DND-41 (cell line): ENCODE measurements around the gene ANKS1A.
"Not testable (repeated sequence)": the region's sequence is repeated elsewhere in the genome, so short reads cannot be mapped to it uniquely, and the experiment has no call there.

Source experiments
- ATAC-seq: fragments of 200-7000 bp; cut with Tn5 transposase; 3 replicates; pipeline ENCODE4 v1.9.1; 2021; ENCODE audit warnings: low read depth; ENCODE audit not compliant: insufficient read depth
- DNase-seq: peaks from one replicate; pipeline ENCODE4 v3.0.0-alpha.2; 2020
- H2AFZ ChIP-seq: 2 replicates; pipeline ENCODE4 v1.6.0; 2012; ENCODE audit warnings: low read depth, low read length
- H3K27ac ChIP-seq: 2 replicates; pipeline ENCODE4 v1.5.1; 2012; ENCODE audit warnings: low read length, inconsistent platforms
- H3K27me3 ChIP-seq: fragments of 200-600 bp; sonication (generic); 2 replicates; pipeline ENCODE4 v1.6.0; 2012; ENCODE audit warnings: low read length, mild to moderate bottlenecking, inconsistent platforms; ENCODE audit not compliant: insufficient read depth, poor library complexity
- H3K36me3 ChIP-seq: 2 replicates; pipeline ENCODE4 v1.5.1; 2012; ENCODE audit warnings: low read length, inconsistent platforms; ENCODE audit not compliant: insufficient read depth
- H3K4me1 ChIP-seq: 2 replicates; pipeline ENCODE4 v1.5.1; 2012; ENCODE audit warnings: mild to moderate bottlenecking, low read length; ENCODE audit not compliant: insufficient read depth
- H3K4me2 ChIP-seq: 2 replicates; pipeline ENCODE4 v1.6.0; 2012; ENCODE audit warnings: mild to moderate bottlenecking, moderate library complexity, low read length, inconsistent platforms; ENCODE audit not compliant: insufficient read depth
- H3K4me3 ChIP-seq, 2 experiments: fragments of 200-600 bp in 1 of 2; shearing (Covaris generic) in 1 of 2; 2 replicates each; pipeline ENCODE4 v1.5.1; 2012 to 2016; ENCODE audit warnings: inconsistent platforms in 2 of 2, low read length in 2 of 2, mild to moderate bottlenecking in 2 of 2, low read depth in 1 of 2, moderate library complexity in 1 of 2
- H3K79me2 ChIP-seq: 2 replicates; pipeline ENCODE4 v1.6.0; 2012; ENCODE audit warnings: low read length, inconsistent platforms; ENCODE audit not compliant: insufficient read depth
- H3K9ac ChIP-seq: 2 replicates; pipeline ENCODE4 v1.6.0; 2012; ENCODE audit warnings: low read depth, mild to moderate bottlenecking, inconsistent platforms, low read length, moderate library complexity
- H3K9me3 ChIP-seq: 2 replicates; pipeline ENCODE4 v1.5.1; 2012; ENCODE audit warnings: low read length, moderate library complexity, mild to moderate bottlenecking, inconsistent platforms; ENCODE audit not compliant: insufficient read depth, severe bottlenecking
- H4K20me1 ChIP-seq: 2 replicates; pipeline ENCODE4 v1.6.0; 2012; ENCODE audit warnings: low read length; ENCODE audit not compliant: insufficient read depth
- EZH2 ChIP-seq: IDR thresholded peaks from 3 replicates; pipeline ENCODE4 v1.6.1; 2012; ENCODE audit warnings: borderline replicate concordance, low read depth, mild to moderate bottlenecking, moderate library complexity, low read length, inconsistent platforms; ENCODE audit not compliant: severe bottlenecking
- TF ChIP-seq, protein P1 (sequence below): IDR thresholded peaks from 2 replicates; pipeline ENCODE4 v1.5.1; 2012; ENCODE audit warnings: borderline replicate concordance, low read length, moderate library complexity, mild to moderate bottlenecking; ENCODE audit not compliant: poor library complexity, severe bottlenecking; ENCODE audit errors: extremely low read depth

The ANKS1A gene

DNA sequence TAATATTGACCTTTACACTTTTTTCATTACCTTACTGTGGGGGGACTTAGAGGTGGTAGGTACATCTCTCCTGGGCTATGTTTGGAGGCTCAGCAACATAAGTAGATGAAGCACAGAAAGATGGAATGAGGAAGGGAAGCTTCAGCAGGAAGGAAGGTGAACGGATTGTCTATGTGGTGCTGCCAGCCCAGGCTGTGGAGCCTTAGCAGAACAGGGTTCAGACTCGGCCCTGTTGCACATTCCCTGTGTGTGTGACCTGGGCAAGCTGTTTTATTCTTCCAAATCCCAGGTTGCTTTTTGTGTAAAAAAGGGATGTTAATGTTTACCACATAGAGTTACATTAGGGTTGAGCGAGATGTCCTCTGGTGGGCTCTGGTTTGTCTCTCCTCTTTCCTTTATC is 41.2 kb downstream of the ANKS1A start:
- H3K4me2 ChIP-seq: no peak overlapping the region
- H3K27ac ChIP-seq: no peak overlapping the region
- no peak overlapping the region for H3K9ac ChIP-seq
- no peak for DNase-seq
- no peaks in the 10 kb centered on the region for H3K27me3 ChIP-seq
- H3K4me3 ChIP-seq: no peak overlapping the region
- no peak overlapping the region for H2AFZ ChIP-seq
- no peak for ATAC-seq
- peaks cover 20% of the 10 kb centered on the region; the same call in 1 of the 2 replicates for H4K20me1 ChIP-seq
- no peaks in the 10 kb centered on the region for H3K36me3 ChIP-seq
- TF ChIP-seq, protein P1, sequence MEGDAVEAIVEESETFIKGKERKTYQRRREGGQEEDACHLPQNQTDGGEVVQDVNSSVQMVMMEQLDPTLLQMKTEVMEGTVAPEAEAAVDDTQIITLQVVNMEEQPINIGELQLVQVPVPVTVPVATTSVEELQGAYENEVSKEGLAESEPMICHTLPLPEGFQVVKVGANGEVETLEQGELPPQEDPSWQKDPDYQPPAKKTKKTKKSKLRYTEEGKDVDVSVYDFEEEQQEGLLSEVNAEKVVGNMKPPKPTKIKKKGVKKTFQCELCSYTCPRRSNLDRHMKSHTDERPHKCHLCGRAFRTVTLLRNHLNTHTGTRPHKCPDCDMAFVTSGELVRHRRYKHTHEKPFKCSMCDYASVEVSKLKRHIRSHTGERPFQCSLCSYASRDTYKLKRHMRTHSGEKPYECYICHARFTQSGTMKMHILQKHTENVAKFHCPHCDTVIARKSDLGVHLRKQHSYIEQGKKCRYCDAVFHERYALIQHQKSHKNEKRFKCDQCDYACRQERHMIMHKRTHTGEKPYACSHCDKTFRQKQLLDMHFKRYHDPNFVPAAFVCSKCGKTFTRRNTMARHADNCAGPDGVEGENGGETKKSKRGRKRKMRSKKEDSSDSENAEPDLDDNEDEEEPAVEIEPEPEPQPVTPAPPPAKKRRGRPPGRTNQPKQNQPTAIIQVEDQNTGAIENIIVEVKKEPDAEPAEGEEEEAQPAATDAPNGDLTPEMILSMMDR: no peak
- TF ChIP-seq EZH2: no peak
- H3K79me2 ChIP-seq: no peaks in the 10 kb centered on the region; the same call in 1 of the 2 replicates
- no peaks in the 10 kb centered on the region for H3K4me1 ChIP-seq
- no peaks in the 10 kb centered on the region for H3K9me3 ChIP-seq

DNA sequence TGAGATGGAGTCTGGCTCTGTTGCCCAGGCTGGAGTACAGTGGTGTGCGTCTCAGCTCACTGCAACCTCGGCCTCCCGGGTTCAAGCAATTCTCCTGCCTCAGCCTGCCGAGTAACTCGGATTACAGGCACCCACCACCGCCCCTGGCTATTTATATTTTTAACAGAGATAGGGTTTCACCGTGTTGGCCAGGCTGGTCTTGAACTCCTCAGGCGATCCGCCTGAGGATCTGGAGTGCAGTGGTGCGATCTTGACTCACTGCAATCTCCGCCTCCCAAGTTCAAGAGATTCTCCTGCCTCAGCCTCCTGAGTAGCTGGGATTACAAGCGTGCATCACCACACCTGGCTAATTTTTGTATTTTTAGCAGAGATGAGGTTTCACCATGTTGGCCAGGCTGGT is 43.1 kb downstream of the ANKS1A start:
- H3K27me3 ChIP-seq, H2AFZ ChIP-seq, H3K36me3 ChIP-seq, H3K4me1 ChIP-seq, H3K9ac ChIP-seq, H3K79me2 ChIP-seq, H3K9me3 ChIP-seq, ATAC-seq, DNase-seq, H3K4me3 ChIP-seq, H3K4me2 ChIP-seq, H3K27ac ChIP-seq: not testable (repeated sequence)
- H4K20me1 ChIP-seq: peaks cover 13% of the 10 kb centered on the region; the same call in 1 of the 2 replicates

DNA sequence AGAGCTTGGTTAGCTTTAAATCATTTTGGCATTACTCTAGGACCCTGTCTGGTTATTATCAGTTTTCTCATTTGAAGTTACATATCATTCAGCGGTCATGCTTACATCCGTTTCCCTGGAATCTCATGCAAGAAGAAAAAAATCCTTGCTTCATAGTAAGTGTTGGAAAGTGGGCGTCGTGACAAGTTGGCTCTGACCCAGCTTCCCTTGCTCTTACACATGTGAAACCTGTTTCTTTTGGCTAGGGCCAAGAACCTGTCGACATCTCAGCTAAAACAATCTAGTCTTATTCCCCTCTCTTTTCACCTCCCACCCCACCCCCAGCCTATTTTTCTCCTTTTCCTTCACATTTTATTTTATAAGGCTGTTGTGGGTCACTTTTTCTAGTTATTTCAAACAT is 45.5 kb downstream of the ANKS1A start:
- TF ChIP-seq, protein P1: no peak
- no peak for TF ChIP-seq EZH2
- H3K79me2 ChIP-seq: no peaks in the 10 kb centered on the region; the same call in 1 of the 2 replicates
- no peak overlapping the region for H3K4me2 ChIP-seq
- no peaks in the 10 kb centered on the region for H3K9me3 ChIP-seq
- DNase-seq: no peak
- H3K4me1 ChIP-seq: peaks cover 2% of the 10 kb centered on the region; the same call in 1 of the 2 replicates
- H4K20me1 ChIP-seq: peaks cover 4% of the 10 kb centered on the region; the same call in 1 of the 2 replicates
- H3K27me3 ChIP-seq: no peaks in the 10 kb centered on the region
- no peak overlapping the region for H3K27ac ChIP-seq
- no peak overlapping the region for H2AFZ ChIP-seq
- no peak overlapping the region for H3K4me3 ChIP-seq
- ATAC-seq: no peak
- H3K9ac ChIP-seq: no peak overlapping the region
- H3K36me3 ChIP-seq: no peaks in the 10 kb centered on the region

GRCh38 chr6:34938268-34938667 is 49.2 kb downstream of the ANKS1A start:
- Histone ChIP-seq H3K9ac (no peak overlapping the region), H4K20me1 (no peaks in the 10 kb centered on the region), H3K36me3 (no peaks in the 10 kb centered on the region), H3K27ac (no peak overlapping the region), H3K9me3 (no peaks in the 10 kb centered on the region), H3K4me1 (peaks cover 3% of the 10 kb centered on the region; the same call in 1 of the 2 replicates), H2AFZ (no peak overlapping the region), H3K4me3 (no peak overlapping the region), H3K79me2 (no peaks in the 10 kb centered on the region), H3K4me2 (no peak overlapping the region), H3K27me3 (no peaks in the 10 kb centered on the region)
- no peak for ATAC-seq
- DNase-seq: no peak
- TF ChIP-seq, protein P1: no peak
- no peak for TF ChIP-seq EZH2
